GM23338 (cell line): Measurements from ENCODE around the gene ITGB1BP1. TPM values are rescaled to one million over a fixed set of nuclear protein-coding genes. Genes with fewer than 3 reads are reported as not detected.

Experiments used
- ATAC-seq: fragments of 200-7000 bp; cut with Tn5 transposase; 3 replicates; pipeline ENCODE4 v1.9.1; 2020
- DNase-seq: peaks from one replicate; pipeline ENCODE4 v3.0.0-alpha.2; 2015; ENCODE audit warnings: low spot score
- H2AFZ ChIP-seq: fragments of 200-600 bp; sonication (generic); 2 replicates; pipeline ENCODE4 v1.8.0; 2016; ENCODE audit warnings: antibody characterized with exemption, mild to moderate bottlenecking, moderate library complexity
- H3F3A ChIP-seq: fragments of 200-600 bp; sonication (generic); replicated peaks from 2 replicates; pipeline ENCODE4 v1.8.0; 2017; ENCODE audit warnings: antibody characterized with exemption, mixed run types, low read depth
- H3K27ac ChIP-seq: fragments of 200-600 bp; sonication (generic); 2 replicates; pipeline ENCODE4 v1.6.1; 2016; ENCODE audit warnings: low read depth
- H3K27me3 ChIP-seq: fragments of 200-600 bp; sonication (generic); 2 replicates; pipeline ENCODE4 v1.8.0; 2016; ENCODE audit warnings: mild to moderate bottlenecking, mixed run types, moderate library complexity; ENCODE audit not compliant: insufficient read depth
- H3K36me3 ChIP-seq: fragments of 200-600 bp; sonication (generic); 2 replicates; pipeline ENCODE4 v1.8.0; 2016; ENCODE audit warnings: mild to moderate bottlenecking; ENCODE audit not compliant: insufficient read depth
- H3K4me1 ChIP-seq: fragments of 200-600 bp; sonication (generic); 2 replicates; pipeline ENCODE4 v1.8.0; 2016; ENCODE audit warnings: mild to moderate bottlenecking, moderate library complexity; ENCODE audit not compliant: insufficient read depth
- H3K4me2 ChIP-seq: fragments of 200-600 bp; sonication (generic); 2 replicates; pipeline ENCODE4 v1.7.1; 2017; ENCODE audit warnings: mixed run types
- H3K4me3 ChIP-seq: fragments of 200-600 bp; sonication (generic); 2 replicates; pipeline ENCODE4 v1.6.1; 2016; ENCODE audit warnings: mixed run types
- H3K79me2 ChIP-seq: fragments of 200-600 bp; sonication (generic); replicated peaks from 2 replicates; pipeline ENCODE4 v1.8.0; 2017; ENCODE audit warnings: mild to moderate bottlenecking; ENCODE audit not compliant: insufficient read depth
- H3K9me2 ChIP-seq: fragments of 200-600 bp; sonication (generic); 2 replicates; pipeline ENCODE4 v1.8.0; 2017; ENCODE audit not compliant: insufficient read depth
- H4K20me1 ChIP-seq: fragments of 200-600 bp; sonication (generic); replicated peaks from 2 replicates; pipeline ENCODE4 v1.8.0; 2017; ENCODE audit warnings: mild to moderate bottlenecking; ENCODE audit not compliant: insufficient read depth
- H3K27ac Mint-ChIP-seq: 2 replicates; pipeline ENCODE4 v1.8.0; 2020; ENCODE audit warnings: inconsistent platforms, mild to moderate bottlenecking, moderate library complexity, mixed read lengths
- H3K27me3 Mint-ChIP-seq: 3 replicates; pipeline ENCODE4 v1.8.0; 2022; ENCODE audit warnings: low read depth, mild to moderate bottlenecking, moderate library complexity, mixed read lengths, inconsistent platforms; ENCODE audit not compliant: insufficient read depth, poor library complexity
- H3K36me3 Mint-ChIP-seq: 3 replicates; pipeline ENCODE4 v1.8.0; 2021; ENCODE audit warnings: low read depth, mild to moderate bottlenecking, inconsistent platforms, moderate library complexity, mixed read lengths
- H3K4me1 Mint-ChIP-seq: 3 replicates; pipeline ENCODE4 v1.8.0; 2020; ENCODE audit warnings: mild to moderate bottlenecking, inconsistent platforms, mixed read lengths
- H3K4me3 Mint-ChIP-seq: 3 replicates; pipeline ENCODE4 v1.8.0; 2021; ENCODE audit warnings: moderate library complexity, mild to moderate bottlenecking, inconsistent platforms, mixed read lengths
- H3K9me3 Mint-ChIP-seq: 3 replicates; pipeline ENCODE4 v1.8.0; 2020; ENCODE audit warnings: moderate library complexity, mild to moderate bottlenecking, inconsistent platforms, mixed read lengths
- CREB1 ChIP-seq: fragments of 250-450 bp; sonication (Bioruptor Pico); IDR thresholded peaks from 2 replicates; pipeline ENCODE4 v1.5.0; 2020; ENCODE audit warnings: low read depth, mild to moderate bottlenecking, moderate library complexity
- EZH2 ChIP-seq: fragments of 200-600 bp; sonication (generic); IDR thresholded peaks from one replicate; pipeline ENCODE4 v1.8.0; 2017; ENCODE audit warnings: antibody characterized with exemption, mild to moderate bottlenecking, low read depth; ENCODE audit not compliant: unreplicated experiment
- EZH2phosphoT487 ChIP-seq: fragments of 200-600 bp; sonication (generic); IDR thresholded peaks from one replicate; pipeline ENCODE4 v1.8.1; 2018; ENCODE audit warnings: antibody characterized with exemption; ENCODE audit not compliant: unreplicated experiment
- JUNB ChIP-seq: IDR thresholded peaks from one replicate; pipeline ENCODE4 v1.6.1; 2016; ENCODE audit warnings: antibody characterized with exemption; ENCODE audit not compliant: unreplicated experiment
- NANOG ChIP-seq: IDR thresholded peaks from 2 replicates; pipeline ENCODE4 v1.6.1; 2016; ENCODE audit warnings: antibody characterized with exemption, borderline replicate concordance
- POLR2AphosphoS5 ChIP-seq: IDR thresholded peaks from 2 replicates; pipeline ENCODE4 v1.6.1; 2016; ENCODE audit warnings: antibody characterized with exemption, low read depth
- STAT1 ChIP-seq: IDR thresholded peaks from one replicate; pipeline ENCODE4 v1.6.1; 2016; ENCODE audit warnings: antibody characterized with exemption; ENCODE audit not compliant: unreplicated experiment
- ZNF114 ChIP-seq: fragments of 250-450 bp; sonication (Bioruptor Pico); IDR thresholded peaks from 2 replicates; pipeline ENCODE4 v1.5.0; 2020; ENCODE audit warnings: mild to moderate bottlenecking, moderate library complexity
- ZNF331 ChIP-seq: fragments of 250-450 bp; sonication (Bioruptor Pico); IDR thresholded peaks from 2 replicates; pipeline ENCODE4 v1.5.0; 2020; ENCODE audit warnings: low read depth, mild to moderate bottlenecking, moderate library complexity
- polyA plus RNA-seq: library from polyadenylated mRNA; unstranded; fragments of >200 nt; fragmentation: Nextera tagmentation; extraction: Ambion mirVana; gene quantifications from 2 replicates; pipeline ENCODE4 v1.2.1, GENCODE V29; 2016
- total RNA-seq: library from RNA; depleted of rRNA; stranded (reverse); fragments of >200 nt; shearing (Covaris generic); gene quantifications from 2 replicates; pipeline ENCODE4 v1.2.3, GENCODE V29; 2014
- TF ChIP-seq, protein P1 (sequence below): fragments of 250-450 bp; sonication (Bioruptor Pico); IDR thresholded peaks from 2 replicates; pipeline ENCODE4 v1.5.0; 2020; ENCODE audit warnings: mild to moderate bottlenecking, moderate library complexity
- TF ChIP-seq, protein P2 (sequence below): IDR thresholded peaks from 2 replicates; pipeline ENCODE4 v1.6.1; 2016; ENCODE audit warnings: antibody characterized with exemption
- TF ChIP-seq, protein P3 (sequence below), 2 experiments: fragments of 200-600 bp in 1 of 2; sonication (generic) in 1 of 2; conservative IDR thresholded peaks; 2 replicates each; pipeline versions ENCODE4 v1.5.1 to v1.6.1; 2016 to 2017; ENCODE audit warnings: antibody characterized with exemption in 2 of 2, low read depth in 2 of 2, mild to moderate bottlenecking in 2 of 2, moderate library complexity in 1 of 2
- TF ChIP-seq, protein P4 (sequence below): IDR thresholded peaks from one replicate; pipeline ENCODE4 v1.6.1; 2018; ENCODE audit warnings: antibody characterized with exemption; ENCODE audit not compliant: unreplicated experiment

ITGB1BP1 gene
- total and polyA plus RNA-seq, 2 experiments from 2014 or later: 29.1 to 63.5 TPM

DNA sequence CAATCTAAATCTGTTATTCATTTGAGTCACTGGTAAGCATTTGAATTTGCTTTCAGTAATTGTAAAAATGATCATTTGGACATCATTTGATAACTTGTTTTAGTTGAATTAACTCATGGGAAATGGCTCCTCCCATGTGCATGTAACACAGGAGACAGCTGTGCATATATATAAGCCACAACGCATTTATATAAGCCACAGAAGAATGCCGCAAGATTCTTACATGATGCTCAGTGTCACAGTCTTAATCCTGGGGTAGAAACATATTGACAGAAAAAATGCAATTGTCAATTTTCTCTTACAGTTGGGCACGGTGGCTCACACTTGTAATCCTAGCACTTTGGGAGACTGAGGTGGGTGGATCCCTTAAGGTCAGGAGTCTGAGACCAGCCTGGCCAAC, 37.8 kb upstream of the ITGB1BP1 start:
- no peaks in the 10 kb centered on the region for H3K4me1 Mint-ChIP-seq
- H3K36me3 ChIP-seq: peaks cover 15% of the 10 kb centered on the region
- no peaks in the 10 kb centered on the region for H3K4me1 ChIP-seq
- no peak overlapping the region for H2AFZ ChIP-seq
- no peaks in the 10 kb centered on the region for H3K9me3 Mint-ChIP-seq
- DNase-seq (no peak), ATAC-seq (no peak)
- H3K9me2 ChIP-seq: no peaks in the 10 kb centered on the region
- no peaks in the 10 kb centered on the region for H3K27me3 ChIP-seq
- H3F3A ChIP-seq: no peaks in the 10 kb centered on the region
- TF ChIP-seq CREB1 (CRISPR knock-in tag) (no peak), POLR2AphosphoS5 (no peak), EZH2phosphoT487 (no peak), ZNF331 (CRISPR knock-in tag) (no peak), ZNF114 (CRISPR knock-in tag) (no peak), EZH2 (no peak), STAT1 (no peak), JUNB (no peak), NANOG (no peak)
- TF ChIP-seq, protein P1, sequence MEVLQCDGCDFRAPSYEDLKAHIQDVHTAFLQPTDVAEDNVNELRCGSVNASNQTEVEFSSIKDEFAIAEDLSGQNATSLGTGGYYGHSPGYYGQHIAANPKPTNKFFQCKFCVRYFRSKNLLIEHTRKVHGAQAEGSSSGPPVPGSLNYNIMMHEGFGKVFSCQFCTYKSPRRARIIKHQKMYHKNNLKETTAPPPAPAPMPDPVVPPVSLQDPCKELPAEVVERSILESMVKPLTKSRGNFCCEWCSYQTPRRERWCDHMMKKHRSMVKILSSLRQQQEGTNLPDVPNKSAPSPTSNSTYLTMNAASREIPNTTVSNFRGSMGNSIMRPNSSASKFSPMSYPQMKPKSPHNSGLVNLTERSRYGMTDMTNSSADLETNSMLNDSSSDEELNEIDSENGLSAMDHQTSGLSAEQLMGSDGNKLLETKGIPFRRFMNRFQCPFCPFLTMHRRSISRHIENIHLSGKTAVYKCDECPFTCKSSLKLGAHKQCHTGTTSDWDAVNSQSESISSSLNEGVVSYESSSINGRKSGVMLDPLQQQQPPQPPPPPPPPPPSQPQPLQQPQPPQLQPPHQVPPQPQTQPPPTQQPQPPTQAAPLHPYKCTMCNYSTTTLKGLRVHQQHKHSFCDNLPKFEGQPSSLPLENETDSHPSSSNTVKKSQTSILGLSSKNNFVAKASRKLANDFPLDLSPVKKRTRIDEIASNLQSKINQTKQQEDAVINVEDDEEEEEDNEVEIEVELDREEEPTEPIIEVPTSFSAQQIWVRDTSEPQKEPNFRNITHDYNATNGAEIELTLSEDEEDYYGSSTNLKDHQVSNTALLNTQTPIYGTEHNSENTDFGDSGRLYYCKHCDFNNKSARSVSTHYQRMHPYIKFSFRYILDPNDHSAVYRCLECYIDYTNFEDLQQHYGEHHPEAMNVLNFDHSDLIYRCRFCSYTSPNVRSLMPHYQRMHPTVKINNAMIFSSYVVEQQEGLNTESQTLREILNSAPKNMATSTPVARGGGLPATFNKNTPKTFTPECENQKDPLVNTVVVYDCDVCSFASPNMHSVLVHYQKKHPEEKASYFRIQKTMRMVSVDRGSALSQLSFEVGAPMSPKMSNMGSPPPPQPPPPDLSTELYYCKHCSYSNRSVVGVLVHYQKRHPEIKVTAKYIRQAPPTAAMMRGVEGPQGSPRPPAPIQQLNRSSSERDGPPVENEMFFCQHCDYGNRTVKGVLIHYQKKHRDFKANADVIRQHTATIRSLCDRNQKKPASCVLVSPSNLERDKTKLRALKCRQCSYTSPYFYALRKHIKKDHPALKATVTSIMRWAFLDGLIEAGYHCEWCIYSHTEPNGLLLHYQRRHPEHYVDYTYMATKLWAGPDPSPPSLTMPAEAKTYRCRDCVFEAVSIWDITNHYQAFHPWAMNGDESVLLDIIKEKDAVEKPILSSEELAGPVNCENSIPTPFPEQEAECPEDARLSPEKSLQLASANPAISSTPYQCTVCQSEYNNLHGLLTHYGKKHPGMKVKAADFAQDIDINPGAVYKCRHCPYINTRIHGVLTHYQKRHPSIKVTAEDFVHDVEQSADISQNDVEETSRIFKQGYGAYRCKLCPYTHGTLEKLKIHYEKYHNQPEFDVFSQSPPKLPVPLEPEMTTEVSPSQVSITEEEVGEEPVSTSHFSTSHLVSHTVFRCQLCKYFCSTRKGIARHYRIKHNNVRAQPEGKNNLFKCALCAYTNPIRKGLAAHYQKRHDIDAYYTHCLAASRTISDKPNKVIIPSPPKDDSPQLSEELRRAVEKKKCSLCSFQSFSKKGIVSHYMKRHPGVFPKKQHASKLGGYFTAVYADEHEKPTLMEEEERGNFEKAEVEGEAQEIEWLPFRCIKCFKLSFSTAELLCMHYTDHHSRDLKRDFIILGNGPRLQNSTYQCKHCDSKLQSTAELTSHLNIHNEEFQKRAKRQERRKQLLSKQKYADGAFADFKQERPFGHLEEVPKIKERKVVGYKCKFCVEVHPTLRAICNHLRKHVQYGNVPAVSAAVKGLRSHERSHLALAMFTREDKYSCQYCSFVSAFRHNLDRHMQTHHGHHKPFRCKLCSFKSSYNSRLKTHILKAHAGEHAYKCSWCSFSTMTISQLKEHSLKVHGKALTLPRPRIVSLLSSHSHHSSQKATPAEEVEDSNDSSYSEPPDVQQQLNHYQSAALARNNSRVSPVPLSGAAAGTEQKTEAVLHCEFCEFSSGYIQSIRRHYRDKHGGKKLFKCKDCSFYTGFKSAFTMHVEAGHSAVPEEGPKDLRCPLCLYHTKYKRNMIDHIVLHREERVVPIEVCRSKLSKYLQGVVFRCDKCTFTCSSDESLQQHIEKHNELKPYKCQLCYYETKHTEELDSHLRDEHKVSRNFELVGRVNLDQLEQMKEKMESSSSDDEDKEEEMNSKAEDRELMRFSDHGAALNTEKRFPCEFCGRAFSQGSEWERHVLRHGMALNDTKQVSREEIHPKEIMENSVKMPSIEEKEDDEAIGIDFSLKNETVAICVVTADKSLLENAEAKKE (CRISPR knock-in tag): no peak
- TF ChIP-seq, protein P2, sequence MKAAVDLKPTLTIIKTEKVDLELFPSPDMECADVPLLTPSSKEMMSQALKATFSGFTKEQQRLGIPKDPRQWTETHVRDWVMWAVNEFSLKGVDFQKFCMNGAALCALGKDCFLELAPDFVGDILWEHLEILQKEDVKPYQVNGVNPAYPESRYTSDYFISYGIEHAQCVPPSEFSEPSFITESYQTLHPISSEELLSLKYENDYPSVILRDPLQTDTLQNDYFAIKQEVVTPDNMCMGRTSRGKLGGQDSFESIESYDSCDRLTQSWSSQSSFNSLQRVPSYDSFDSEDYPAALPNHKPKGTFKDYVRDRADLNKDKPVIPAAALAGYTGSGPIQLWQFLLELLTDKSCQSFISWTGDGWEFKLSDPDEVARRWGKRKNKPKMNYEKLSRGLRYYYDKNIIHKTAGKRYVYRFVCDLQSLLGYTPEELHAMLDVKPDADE: no peak
- TF ChIP-seq, protein P3, sequence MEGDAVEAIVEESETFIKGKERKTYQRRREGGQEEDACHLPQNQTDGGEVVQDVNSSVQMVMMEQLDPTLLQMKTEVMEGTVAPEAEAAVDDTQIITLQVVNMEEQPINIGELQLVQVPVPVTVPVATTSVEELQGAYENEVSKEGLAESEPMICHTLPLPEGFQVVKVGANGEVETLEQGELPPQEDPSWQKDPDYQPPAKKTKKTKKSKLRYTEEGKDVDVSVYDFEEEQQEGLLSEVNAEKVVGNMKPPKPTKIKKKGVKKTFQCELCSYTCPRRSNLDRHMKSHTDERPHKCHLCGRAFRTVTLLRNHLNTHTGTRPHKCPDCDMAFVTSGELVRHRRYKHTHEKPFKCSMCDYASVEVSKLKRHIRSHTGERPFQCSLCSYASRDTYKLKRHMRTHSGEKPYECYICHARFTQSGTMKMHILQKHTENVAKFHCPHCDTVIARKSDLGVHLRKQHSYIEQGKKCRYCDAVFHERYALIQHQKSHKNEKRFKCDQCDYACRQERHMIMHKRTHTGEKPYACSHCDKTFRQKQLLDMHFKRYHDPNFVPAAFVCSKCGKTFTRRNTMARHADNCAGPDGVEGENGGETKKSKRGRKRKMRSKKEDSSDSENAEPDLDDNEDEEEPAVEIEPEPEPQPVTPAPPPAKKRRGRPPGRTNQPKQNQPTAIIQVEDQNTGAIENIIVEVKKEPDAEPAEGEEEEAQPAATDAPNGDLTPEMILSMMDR (conservative IDR thresholded peaks at IDR 0.05; ENCODE audit: low read depth in 2 of 2): no peak
- TF ChIP-seq, protein P4, sequence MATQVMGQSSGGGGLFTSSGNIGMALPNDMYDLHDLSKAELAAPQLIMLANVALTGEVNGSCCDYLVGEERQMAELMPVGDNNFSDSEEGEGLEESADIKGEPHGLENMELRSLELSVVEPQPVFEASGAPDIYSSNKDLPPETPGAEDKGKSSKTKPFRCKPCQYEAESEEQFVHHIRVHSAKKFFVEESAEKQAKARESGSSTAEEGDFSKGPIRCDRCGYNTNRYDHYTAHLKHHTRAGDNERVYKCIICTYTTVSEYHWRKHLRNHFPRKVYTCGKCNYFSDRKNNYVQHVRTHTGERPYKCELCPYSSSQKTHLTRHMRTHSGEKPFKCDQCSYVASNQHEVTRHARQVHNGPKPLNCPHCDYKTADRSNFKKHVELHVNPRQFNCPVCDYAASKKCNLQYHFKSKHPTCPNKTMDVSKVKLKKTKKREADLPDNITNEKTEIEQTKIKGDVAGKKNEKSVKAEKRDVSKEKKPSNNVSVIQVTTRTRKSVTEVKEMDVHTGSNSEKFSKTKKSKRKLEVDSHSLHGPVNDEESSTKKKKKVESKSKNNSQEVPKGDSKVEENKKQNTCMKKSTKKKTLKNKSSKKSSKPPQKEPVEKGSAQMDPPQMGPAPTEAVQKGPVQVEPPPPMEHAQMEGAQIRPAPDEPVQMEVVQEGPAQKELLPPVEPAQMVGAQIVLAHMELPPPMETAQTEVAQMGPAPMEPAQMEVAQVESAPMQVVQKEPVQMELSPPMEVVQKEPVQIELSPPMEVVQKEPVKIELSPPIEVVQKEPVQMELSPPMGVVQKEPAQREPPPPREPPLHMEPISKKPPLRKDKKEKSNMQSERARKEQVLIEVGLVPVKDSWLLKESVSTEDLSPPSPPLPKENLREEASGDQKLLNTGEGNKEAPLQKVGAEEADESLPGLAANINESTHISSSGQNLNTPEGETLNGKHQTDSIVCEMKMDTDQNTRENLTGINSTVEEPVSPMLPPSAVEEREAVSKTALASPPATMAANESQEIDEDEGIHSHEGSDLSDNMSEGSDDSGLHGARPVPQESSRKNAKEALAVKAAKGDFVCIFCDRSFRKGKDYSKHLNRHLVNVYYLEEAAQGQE: no peak
- H3K4me3 ChIP-seq: no peak overlapping the region
- H3K79me2 ChIP-seq: no peaks in the 10 kb centered on the region
- peaks cover 5% of the 10 kb centered on the region; the same call in 1 of the 2 replicates for H4K20me1 ChIP-seq
- H3K27me3 Mint-ChIP-seq: no peaks in the 10 kb centered on the region
- peaks cover 53% of the 10 kb centered on the region for H3K36me3 Mint-ChIP-seq
- no peak overlapping the region for H3K4me2 ChIP-seq
- no peak overlapping the region for H3K27ac Mint-ChIP-seq
- H3K27ac ChIP-seq: no peak overlapping the region
- H3K4me3 Mint-ChIP-seq: no peak overlapping the region
